A204.1 (cell line): ENCODE results near the gene IRF7.

Experiments used
- FAIRE-seq: peaks from 2 replicates; lab custom pipeline; 2012; peaks lifted over from hg19 to GRCh38; lab: Jason Lieb, UNC

Gene IRF7

DNA sequence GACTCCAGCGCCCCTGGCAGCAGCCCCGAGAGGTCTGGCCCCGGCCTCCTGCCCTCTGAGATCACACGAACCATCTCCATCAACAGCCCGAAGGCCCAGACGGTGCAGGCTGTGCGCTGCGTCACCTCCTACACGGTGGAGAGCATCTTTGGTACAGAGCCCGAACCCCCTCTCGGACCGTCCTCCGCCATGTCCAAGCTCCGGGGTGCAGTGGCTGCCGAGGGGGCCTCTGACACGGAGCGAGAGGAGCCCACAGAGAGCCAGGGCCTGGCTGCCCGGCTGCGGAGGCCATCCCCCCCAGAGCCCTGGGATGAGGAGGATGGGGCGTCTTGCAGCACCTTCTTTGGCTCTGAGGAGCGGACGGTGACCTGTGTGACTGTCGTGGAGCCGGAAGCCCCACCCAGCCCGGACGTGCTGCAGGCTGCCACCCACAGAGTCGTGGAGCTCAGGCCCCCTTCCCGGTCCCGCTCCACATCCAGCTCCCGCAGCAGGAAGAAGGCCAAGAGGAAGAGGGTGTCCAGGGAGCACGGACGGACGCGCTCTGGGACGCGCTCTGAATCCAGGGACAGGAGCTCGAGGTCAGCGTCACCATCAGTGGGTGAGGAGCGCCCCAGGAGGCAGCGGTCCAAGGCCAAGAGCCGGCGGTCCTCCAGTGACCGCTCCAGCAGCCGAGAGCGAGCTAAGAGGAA lies 7.6 kb downstream of the IRF7 start:
- no peak for FAIRE-seq

DNA sequence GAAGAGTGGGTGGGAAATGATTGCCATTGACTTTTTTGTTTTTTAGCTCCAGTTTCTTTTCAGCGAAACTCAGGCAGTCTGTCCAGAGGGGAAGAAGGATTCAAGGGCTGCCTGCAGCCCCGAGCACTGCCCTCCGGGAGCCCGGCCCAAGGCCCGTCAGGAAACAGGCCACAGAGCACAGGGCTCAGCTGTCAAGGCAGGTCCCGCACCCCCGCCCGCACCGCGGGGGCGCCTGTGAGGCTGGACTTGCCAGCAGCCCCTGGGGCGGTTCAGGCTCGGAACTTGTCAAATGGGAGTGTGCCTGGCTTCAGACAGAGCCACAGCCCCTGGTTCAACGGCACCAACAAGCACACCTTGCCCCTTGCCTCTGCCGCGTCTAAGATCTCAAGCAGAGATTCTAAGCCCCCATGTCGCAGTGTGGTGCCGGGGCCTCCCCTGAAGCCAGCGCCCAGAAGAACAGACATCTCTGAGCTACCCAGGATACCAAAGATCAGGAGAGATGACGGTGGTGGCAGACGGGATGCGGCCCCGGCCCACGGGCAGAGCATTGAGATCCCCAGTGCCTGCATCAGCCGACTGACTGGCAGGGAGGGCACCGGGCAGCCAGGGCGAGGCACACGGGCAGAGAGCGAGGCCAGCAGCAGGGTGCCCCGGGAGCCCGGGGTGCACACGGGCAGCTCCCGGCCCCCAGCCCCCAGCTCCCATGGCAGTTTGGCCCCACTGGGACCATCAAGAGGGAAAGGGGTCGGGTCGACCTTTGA lies 8.6 kb downstream of the IRF7 start:
- no peak for FAIRE-seq

DNA sequence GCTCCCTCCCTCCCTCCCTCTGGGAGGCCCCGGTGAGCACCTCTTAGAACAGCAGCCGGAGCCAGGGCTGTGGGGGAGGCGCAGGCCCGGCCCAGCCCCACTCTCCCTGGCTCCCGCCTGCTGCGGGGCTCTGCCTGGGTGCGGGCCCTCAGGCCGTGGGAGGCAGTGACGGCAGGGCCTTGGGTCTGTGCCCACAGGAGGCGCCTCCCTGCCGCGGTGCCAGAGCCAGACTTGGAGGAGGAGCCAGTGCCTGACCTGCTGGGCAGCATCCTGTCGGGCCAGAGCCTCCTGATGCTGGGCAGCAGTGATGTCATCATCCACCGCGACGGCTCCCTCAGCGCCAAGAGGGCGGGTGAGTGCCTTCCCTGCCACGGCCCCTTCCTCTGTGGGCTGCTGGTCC lies 9.5 kb downstream of the IRF7 start:
- no peak for FAIRE-seq

DNA sequence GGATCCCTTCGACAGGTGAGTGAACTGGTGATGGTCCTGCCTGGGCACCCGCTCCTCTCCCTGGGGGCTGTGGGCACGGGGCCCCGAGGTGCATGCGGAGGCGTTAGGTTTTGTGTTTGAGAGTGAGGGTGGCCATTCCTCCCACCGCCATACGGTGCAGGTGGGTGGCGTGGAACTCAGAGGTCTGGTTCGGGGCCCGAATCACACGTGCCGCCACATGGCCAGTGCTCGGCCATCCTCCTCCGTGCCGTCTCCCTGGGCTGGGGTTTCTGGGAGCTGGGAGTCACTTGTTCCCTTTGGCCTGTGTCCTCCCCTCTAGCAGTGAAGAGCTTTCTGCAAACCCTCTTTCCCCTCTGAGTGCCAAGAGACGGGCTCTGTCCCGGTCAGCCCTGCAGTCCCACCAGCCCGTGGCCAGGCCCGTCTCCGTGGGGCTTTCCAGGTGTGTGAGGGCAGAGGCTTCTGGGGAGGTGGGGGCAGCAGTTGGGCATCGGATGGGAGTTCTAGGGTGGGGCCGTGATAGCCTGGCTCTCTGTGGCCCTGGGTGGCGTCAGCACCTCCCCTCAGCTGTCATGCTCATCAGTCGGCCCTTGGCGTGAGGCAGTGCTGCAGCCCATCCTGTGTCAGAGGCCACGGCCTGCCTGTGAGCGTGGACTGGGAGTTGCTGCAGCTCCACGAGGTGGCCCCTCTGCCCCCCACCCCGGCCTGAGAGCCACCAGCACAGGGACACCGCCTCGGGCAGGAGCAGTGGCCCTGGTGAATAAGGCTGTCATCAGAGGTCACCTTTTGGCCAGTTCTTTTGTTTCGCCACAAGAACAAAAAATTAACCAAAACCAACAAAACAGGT lies 10.2 kb downstream of the IRF7 start:
- no peak for FAIRE-seq

DNA sequence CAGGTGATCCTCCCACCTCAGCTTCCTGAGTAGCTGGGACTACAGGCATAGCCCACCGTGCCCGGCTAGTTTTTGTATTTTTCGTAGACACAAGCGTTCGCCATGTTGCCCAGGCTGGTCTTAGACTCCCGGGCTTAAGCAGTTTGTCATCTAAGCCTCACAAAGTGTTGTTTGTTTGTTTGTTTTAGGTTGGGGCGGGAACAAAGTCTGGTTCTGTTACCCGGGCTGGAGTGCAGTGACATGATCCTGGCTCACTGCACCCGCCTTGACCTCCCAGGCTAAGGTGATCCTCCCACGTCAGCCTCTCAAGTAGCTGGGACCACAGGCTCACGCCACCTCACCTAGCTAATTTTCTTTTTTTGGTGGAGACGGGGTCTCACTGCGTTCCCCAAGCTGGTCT lies 12.6 kb downstream of the IRF7 start:
- no peak for FAIRE-seq

DNA sequence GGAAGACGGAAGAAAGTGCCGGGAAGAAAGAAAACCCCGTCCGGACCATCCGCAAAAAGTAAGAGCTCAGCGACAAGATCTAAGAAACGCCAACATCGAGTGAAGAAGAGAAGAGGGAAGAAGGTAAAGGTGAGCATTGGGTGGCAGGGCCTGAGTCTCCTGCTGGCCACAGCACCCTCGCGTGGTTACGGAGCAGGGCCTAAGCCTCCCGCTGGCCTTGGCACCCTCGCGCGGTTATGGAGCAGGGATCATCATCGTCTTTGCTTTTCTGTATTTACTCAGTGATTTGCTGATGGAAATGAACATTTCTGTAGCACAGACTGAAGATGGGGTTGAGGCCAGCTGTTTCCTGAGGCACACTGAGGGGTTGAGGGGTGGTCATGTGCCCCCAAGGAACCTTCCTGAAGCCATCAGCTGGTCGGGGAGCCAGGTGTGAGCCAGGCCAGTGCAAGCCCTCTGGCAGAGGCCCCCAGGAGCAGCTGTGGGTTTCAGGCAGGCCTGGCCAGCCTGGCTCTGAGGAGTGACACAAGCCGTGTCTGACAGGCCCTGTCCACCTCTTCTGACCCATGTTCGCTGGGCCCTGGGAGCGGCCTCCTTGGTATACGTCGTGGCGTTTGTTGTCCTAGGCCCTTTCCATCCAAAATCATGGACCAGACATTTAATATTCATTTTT lies 14.0 kb downstream of the IRF7 start:
- no peak for FAIRE-seq

DNA sequence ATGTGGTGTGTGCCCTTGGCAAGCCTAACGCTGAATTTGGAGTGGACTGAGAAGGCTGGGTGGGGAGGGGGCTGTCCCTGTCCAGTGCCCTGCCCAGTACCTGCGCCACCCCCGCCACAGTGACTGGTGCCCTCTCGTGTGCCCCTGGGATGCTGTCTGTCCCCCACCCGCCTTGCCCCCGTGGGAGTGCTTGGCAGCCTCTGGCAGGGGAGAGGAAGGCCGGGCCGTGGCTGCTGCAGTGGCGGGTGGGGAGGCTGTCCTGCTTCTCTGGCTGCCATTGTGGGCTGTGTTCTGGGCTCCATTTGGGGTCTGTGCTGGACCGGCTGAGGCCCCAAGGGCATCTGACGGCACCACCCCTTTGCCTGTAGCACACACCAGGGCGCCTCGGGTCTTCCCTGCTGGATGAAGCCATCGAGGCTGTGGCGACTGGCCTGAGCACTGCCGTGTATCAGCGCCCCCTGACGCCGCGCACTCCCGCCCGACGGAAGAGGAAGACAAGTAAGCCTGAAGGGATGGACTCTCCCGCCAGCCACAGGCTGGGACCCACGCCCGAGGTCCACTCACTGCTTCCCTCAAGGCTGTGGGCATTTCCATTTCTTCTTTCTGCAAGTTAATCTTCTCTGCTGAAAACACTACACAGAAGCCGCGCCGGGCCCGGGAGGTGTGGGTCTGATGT lies 17.6 kb downstream of the IRF7 start:
- FAIRE-seq: no peak

DNA sequence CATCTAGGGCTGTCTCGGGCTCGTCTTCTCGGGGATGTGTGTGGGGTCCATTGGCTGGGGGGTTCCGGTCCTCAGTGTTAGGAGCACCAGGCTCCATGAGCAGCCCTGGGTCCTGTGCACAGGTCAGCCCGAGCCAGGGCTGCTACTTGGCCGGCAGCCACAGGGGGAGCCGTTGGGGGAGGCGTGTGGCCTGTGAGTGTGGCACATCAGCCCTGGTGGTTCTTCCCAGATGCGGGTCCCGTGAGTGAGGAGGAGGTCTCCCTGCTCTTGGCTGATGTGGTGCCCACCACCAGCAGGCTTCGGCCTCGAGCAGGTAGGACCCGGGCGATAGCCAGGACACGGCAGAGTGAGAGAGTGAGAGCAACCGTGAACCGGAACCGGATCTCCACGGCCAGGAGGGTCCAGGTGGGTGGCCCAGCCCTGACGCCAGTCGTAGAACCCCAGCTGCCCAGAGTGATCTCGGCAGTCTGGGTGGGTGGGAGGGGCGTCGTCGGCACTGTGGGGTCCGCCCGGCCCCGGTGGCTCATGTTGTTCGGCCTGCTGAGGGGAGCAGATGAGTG lies 18.5 kb downstream of the IRF7 start:
- no peak for FAIRE-seq

DNA sequence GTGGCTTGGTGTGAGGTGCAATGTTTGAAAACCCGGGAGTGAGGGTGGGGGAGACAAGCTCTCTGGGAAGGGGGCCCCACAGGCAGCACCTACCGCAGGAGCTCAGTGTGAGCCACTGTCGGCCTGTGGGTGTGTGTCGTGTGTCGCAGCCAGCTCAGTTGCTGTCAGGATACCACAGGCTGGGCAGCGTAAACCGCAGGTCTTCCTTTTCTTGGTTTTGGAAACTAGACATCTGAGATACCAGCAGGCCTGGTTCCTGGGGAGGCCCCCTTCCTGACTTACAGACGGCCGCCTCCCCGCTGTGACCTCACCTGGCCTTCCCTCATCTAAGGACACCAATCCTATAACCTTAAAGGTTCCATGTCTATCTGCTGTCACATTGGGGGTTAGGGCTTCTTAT lies 19.4 kb downstream of the IRF7 start:
- no peak for FAIRE-seq

DNA sequence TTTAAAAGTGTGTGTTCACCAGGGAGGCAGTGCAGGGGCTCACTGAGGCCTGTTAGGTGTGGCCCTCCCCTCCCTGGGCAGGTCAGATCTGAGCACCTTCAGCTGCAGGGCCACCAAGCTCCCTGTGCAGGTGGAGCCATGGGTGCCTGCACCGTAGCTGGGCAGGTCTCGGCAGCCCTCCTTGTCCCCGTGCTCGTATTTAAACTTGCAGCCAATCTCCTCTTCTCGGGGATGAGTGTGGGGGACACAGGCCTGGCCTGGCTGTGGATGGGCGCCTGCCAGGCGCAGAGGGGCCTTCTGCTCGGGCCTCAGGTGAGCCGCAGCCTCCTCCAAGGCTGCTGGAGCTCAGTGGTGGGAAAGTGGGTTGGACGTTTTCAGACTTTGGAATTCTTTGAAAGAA lies 20.4 kb downstream of the IRF7 start:
- no peak for FAIRE-seq

DNA sequence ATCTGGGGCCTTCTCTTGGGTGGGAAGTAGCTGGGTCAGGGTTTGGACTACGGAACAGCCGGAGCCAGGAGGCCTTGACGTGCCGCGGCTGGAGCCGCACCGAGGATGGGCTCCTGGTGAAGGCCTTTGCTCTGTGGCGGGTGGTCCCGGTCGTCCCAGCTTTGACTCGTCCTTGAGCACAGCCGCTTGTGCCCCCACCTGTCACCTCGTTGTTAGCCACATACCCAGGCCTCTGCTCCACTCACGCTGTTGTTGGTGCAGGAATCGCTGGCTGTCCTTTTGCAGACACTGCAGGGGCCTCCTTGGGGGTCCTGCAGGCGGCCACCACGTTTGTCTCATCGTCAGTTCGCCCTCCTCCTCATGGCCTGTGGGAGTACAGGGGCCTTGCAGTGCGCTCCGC lies 22.4 kb downstream of the IRF7 start:
- no peak for FAIRE-seq

DNA sequence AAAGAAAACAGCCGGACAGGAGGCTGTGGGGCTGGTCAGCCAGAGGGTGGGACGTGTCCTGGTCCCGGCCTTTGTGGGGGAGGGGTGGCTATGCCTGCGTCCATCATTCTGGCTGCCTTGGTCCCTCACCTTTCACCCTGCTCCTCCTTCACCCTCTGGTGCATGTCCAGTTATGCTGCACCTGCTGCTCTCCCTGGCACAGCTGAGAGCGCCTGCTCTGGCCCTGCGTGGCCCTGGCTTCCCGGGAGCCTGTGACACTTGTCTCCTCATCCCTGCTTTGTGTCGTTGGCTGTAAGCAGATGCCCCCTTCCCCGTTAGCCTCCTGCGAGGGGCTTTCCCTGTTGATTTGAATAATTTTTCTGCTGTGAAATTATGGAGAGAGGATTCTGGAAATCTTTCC lies 22.8 kb downstream of the IRF7 start:
- no peak for FAIRE-seq

DNA sequence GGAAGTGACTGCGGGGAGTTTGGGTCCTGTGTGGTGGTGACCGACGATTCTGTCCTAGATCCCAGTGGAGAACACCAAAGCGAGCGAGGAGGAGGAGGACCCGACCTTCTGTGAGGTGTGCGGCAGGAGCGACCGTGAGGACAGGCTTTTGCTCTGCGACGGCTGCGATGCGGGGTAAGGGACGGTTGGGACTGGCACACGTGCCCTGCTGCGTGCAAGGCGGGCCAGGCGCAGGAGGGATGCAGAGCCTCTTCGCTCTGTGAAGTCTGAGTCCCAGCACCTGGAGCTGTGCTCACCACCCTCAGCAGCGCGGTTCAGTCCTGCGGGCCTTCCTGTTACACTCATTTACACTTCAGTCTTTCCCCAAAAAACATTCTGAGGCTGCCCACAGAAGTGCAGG lies 23.2 kb downstream of the IRF7 start:
- FAIRE-seq: no peak

DNA sequence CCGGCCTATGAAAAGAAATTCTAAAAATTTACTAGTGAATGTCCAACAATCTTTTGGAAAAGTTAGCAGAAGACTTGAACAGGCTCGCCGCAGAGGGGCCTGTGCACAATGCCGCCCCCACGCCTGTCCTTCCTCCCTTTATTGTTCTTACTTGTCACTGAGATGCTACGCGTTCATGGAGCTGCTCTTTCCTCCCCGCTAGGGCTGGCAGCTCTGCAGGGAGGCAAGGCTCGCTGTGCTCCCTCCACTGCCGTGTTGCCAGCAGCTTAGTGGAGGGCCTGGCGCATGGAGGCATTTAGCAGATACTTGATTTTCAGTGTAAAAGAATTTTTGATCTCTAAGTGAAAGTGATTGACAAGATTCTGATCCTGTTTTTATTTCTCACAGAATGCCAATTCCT lies 24.8 kb downstream of the IRF7 start:
- no peak for FAIRE-seq

DNA sequence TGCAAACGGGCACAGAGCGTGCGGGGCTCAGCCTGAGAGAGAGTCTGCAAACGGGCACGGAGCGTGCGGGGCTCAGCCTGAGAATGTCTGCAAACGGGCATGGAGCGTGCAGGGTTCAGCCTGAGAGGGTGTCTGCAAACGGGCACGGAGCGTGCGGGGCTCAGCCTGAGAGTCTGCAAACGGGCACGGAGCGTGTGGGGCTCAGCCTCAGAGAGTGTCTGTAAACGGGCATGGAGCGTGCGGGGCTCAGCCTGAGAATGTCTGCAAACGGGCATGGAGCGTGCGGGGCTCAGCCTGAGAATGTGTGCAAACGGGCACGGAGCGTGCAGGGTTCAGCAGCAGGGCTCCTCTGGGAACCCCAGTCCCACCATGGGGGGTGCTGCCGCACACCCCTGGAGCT lies 26.0 kb downstream of the IRF7 start:
- no peak for FAIRE-seq

DNA sequence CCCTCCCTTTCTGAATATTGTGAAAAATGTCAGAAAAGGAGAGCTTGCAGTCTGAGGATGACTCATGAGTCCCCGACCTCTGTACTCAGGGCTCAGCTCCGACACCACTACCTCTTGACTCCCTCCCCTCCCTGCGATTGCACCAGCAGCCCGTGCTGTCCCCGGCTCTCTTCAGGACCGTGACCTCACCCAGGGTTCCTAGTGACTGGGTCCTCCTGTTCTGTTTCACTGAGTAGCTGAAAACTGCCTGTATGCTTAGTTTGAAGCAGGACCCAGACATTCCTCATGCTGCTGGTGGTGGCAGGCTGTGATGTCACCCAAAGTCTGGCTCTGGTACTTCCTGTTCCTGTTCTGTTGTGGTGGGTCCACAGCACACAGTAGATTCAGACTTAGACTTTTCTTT lies 27.8 kb downstream of the IRF7 start:
- no peak for FAIRE-seq

DNA sequence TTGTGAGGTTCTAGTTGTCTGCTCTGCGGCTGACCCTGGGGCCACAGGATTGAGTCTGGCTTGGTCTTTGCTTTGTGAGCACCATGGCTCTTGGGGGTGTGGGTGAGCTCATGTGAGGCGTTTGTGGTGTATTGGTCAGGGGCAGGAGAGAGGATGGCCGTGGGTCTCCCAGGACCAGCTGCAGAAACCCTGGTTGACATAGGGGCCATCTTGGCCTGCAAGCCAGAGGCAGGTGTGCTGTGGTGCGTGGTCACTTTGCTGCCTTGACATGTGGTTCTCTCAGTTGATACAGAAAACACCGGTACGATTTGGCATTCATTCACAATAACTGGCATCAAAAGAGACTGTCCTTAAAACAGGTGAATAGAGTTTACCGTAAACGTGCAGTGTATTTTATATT lies 28.2 kb downstream of the IRF7 start:
- FAIRE-seq: no peak

DNA sequence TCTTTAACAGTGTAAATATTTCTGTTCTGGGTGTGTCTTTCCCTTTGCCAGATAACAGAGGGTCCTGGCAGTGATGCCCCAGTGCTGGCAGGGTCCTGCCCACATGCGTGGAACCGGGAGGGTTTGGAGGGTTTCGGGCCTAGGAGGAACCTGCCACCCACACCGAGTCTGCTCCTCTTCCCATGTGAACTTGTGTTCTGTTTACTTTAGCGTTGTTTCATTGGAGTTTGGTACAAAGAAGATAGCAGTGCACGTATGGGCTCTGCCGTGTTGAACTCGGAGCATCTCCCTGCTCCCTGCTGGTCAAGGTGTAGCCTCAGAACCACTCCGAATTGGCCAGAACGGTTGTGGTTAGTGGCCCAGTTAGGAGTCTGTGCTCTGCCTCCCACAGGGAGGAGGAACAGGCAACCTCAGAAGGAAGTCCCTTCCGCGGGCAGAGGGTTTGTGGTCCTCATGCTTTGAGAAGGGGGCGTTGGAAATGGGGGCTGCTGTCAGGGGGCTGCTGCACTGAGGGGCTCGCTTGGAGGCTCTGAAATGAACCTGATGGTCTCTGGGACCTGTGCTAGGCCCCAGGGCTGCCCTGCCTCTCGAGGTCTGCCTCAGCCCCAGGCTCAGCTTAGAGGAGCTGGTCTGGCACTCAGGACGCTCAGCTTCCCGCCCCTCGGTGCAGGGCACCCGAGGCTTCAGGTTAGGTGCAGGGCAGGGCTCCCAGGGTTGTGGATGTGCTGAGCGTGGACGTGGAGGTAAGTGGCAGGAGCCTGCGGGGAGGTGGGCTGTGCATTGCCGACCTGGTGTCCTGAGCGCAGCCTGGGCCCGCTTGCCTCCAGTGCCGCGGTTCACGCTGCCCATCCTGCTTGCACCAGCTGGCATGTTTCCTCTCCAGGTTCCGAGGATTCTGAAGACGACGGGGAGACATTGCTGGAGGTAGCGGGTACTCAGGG lies 29.1 kb downstream of the IRF7 start:
- no peak for FAIRE-seq

DNA sequence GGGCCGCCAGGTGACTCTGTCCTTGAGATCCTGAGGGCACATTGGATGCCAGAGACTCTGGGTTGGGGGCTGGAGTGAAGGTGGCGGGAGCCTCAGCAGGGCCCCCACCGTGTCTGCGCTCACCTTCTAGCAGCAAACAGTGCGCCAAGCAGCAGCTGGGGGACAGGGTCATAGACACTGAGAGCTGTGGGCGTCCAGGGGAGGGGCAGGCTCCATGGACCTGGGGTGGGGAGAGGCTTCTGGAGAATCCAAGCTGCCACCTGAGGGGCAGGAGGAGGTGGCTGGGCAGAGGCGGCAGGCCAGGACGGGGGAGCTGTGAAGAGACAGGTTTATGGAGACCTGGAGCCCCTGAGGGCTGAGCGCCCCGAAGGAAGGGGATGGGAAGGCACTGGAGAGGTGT lies 31.5 kb downstream of the IRF7 start:
- FAIRE-seq: no peak

DNA sequence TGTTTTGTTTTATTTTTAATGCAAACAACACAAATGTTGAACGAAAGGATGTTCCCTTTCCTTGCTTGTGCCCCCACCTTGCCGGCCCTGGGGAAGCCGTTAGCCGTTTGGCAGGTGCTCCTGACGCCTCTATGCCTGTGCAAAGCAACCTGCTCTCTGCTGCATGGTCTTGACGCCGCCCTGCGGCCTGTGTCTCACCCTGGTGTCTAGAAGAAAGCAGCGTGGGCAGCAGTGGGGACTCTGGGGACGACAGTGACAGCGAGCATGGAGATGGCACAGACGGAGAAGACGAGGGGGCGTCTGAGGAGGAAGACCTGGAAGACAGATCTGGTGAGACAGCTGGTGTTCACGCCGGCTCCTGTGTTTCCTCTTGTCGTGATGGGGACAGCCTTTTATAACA lies 34.0 kb downstream of the IRF7 start:
- no peak for FAIRE-seq

DNA sequence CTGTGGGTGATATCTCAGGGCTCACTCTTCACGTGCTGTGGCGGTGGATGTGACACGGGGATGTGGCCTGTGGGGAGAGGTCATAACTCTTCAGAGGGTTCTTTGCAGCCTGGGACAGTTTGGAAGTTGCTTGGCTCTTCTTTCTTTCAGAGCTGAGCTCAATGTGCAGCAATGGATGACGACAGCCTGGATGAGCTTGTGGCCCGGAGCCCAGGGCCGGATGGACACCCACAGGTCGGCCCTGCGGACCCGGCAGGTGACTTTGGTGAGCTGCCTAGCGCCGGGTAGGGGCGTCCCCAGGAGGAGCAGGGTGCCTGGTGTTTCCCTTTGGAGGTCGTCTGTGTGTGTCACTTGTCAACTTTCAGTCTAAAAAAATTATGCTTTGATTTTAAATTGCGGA lies 34.4 kb downstream of the IRF7 start:
- no peak for FAIRE-seq
